Hepatocyte (in vitro differentiated cells): ENCODE measurements around the gene AGBL5.

Experiments
- EZH2 ChIP-seq: fragments of 200-600 bp; sonication (generic); IDR thresholded peaks from 2 replicates; pipeline ENCODE4 v1.6.1; 2016; ENCODE audit warnings: antibody characterized with exemption, mild to moderate bottlenecking, borderline replicate concordance
- EZH2phosphoT487 ChIP-seq: fragments of 200-600 bp; sonication (generic); IDR thresholded peaks from one replicate; pipeline ENCODE4 v1.6.1; 2018; ENCODE audit warnings: antibody characterized with exemption, mild to moderate bottlenecking, low read depth, moderate library complexity; ENCODE audit not compliant: unreplicated experiment, severe bottlenecking
- TF ChIP-seq, protein P1 (sequence below): fragments of 200-600 bp; sonication (generic); IDR thresholded peaks from 2 replicates; pipeline ENCODE4 v1.5.1; 2016; ENCODE audit warnings: antibody characterized with exemption, mild to moderate bottlenecking; ENCODE audit not compliant: poor library complexity

DNA sequence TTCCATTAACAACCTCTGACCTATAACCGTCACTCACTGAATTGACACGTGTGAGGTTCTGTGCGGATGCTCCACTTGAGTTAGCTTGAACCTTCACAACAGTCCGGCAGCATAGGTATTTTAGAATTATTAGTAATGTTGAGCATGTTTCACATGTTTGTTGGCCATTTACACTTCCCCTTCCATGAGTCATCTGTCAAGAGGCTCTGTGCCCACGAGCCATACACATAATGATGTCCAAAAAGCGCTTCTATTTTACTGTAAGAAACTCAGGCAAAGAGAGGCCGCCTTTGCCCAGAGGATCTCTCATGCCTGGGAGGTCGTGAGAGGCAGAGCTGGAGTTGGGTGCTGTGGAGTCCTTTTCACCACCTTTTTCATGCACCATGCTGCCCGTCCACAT, 47.6 kb upstream of the AGBL5 start:
- TF ChIP-seq, protein P1, sequence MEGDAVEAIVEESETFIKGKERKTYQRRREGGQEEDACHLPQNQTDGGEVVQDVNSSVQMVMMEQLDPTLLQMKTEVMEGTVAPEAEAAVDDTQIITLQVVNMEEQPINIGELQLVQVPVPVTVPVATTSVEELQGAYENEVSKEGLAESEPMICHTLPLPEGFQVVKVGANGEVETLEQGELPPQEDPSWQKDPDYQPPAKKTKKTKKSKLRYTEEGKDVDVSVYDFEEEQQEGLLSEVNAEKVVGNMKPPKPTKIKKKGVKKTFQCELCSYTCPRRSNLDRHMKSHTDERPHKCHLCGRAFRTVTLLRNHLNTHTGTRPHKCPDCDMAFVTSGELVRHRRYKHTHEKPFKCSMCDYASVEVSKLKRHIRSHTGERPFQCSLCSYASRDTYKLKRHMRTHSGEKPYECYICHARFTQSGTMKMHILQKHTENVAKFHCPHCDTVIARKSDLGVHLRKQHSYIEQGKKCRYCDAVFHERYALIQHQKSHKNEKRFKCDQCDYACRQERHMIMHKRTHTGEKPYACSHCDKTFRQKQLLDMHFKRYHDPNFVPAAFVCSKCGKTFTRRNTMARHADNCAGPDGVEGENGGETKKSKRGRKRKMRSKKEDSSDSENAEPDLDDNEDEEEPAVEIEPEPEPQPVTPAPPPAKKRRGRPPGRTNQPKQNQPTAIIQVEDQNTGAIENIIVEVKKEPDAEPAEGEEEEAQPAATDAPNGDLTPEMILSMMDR: no peak
- TF ChIP-seq EZH2 (no peak), EZH2phosphoT487 (no peak)
